GM18502 (cell line): ENCODE results near the gene KRTAP9-6.

Experiments
- ATAC-seq: cut with Tn5 transposase; IDR thresholded peaks from one replicate; pipeline ENCODE4 v1.9.1; 2021; ENCODE audit warnings: mild to moderate bottlenecking; ENCODE audit not compliant: unreplicated experiment, poor library complexity

The KRTAP9-6 gene

DNA sequence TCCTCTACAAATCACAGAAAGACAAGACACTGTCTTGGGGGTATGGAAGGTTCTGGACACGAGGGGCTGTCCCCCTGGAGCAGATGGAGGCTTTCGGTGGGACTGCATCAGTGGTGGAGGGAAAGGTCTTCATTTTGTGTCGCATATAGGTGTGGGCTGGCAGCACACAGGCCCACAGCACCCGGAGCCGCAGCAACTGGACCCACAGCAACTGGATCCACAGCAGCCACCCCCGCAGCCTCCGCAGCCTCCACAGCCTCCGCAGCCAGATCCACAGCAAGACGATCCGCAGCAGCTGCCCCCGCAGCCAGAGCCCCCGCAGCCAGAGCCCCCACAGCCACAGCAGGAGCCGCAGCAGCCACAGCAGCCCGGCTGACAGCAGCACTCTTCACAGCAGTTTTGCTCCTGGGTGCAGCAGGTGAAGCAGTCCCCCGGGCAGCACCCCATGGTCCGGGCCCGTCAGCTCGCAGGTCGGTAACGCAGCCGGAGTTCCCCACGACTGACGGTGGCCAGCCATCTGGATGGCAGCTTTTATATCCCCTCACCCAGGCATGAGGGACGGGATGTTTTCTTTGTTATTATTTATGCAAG, 50.1 kb downstream of the KRTAP9-6 start, which contains the start of gene KRTAP17-1:
Gene KRTAP17-1, minus strand, starts transcription at position 507 of the 591 bp plus-strand sequence. Its CDS starts 60 bp downstream, at position 447.
- ATAC-seq = no peak
